Gastrocnemius medialis (tissue), 4 donors: Measurements from ENCODE around the gene CPE. TPM values are rescaled to one million over a fixed set of nuclear protein-coding genes. Genes with fewer than 3 reads are reported as not detected.

ENCODE experiments used
- ATAC-seq, 2 donors: fragments of 150-250 bp; one replicate each; pipeline ENCODE4 v1.9.1; 2016
- DNase-seq, 2 donors: peaks; one replicate each; pipeline ENCODE4 v3.0.0-alpha.2; 2019
- H3K27ac ChIP-seq, 4 donors: fragments of 200-600 bp; sonication (generic); 1 replicate in 1 of 4; 2 replicates in 3 of 4; pipeline ENCODE4 v1.5.1; 2016 to 2018; ENCODE audit warnings: mild to moderate bottlenecking in 2 of 4, moderate library complexity in 1 of 4
- H3K27me3 ChIP-seq, 3 donors: fragments of 200-600 bp; sonication (generic) in 2 of 3; 1 replicate in 1 of 3; 2 replicates in 2 of 3; pipeline versions ENCODE4 v1.5.1 to v1.6.0; 2016 to 2019; ENCODE audit warnings: mild to moderate bottlenecking in 1 of 3, moderate library complexity in 1 of 3
- H3K36me3 ChIP-seq, 2 donors: fragments of 200-600 bp; sonication (generic) in 1 of 2; one replicate each; pipeline ENCODE4 v1.5.1; 2017 to 2018
- H3K4me1 ChIP-seq, 2 donors: fragments of 200-600 bp; sonication (generic) in 1 of 2; one replicate each; pipeline ENCODE4 v1.5.1; 2016 to 2017; ENCODE audit warnings: mild to moderate bottlenecking in 2 of 2
- H3K4me3 ChIP-seq, 4 donors: fragments of 200-600 bp; sonication (generic) in 3 of 4; 1 replicate in 1 of 4; 2 replicates in 3 of 4; pipeline ENCODE4 v1.5.1; 2016 to 2019; ENCODE audit warnings: mild to moderate bottlenecking in 2 of 4
- H3K9me3 ChIP-seq, 3 donors: fragments of 200-600 bp; sonication (generic) in 2 of 3; 1 replicate in 1 of 3; 2 replicates in 2 of 3; pipeline ENCODE4 v1.5.1; 2016 to 2019
- POLR2A ChIP-seq, 2 donors: fragments of 450-650 bp; IDR thresholded peaks; one replicate each; pipeline ENCODE4 v1.6.1; 2017; ENCODE audit warnings: antibody characterized with exemption in 2 of 2, mild to moderate bottlenecking in 2 of 2, moderate library complexity in 2 of 2
- in situ Hi-C, 4 donors: fragments of 200-750 bp; cut with MboI; loops; one replicate each; pipeline versions ENCODE4 v1.15.0 to v1.8.0; 2017; ENCODE audit warnings: low sequenced_read_pairs in 4 of 4
- intact Hi-C: fragments of 100-400 bp; cut with DNase I; formaldehyde crosslinking; loops from one replicate; pipeline ENCODE4 v1.15.1; 2023; ENCODE audit warnings: low total_unique reads
- total RNA-seq, 4 donors: library from RNA; depleted of rRNA; stranded (reverse); fragments of >200 nt; gene quantifications; one replicate each; pipeline versions ENCODE4 v1.1.0 to v1.2.3, GENCODE V29; 2016
- TF ChIP-seq, protein P1 (sequence below), 5 experiments: fragments of 450-650 bp in 3 of 5; fragments of 200-600 bp in 2 of 5; sonication (generic) in 2 of 5; IDR thresholded peaks in 4 of 5; conservative IDR thresholded peaks in 1 of 5; 1 replicate in 4 of 5; 2 replicates in 1 of 5; pipeline ENCODE4 v1.5.1; 2016 to 2019; ENCODE audit warnings: antibody characterized with exemption in 5 of 5, mild to moderate bottlenecking in 3 of 5, moderate library complexity in 3 of 5

The CPE gene
- total RNA-seq: 10 to 100 TPM; 11.8 to 27.6 (median 17.0) TPM

GRCh38 chr4:165378745-165379677 is at the start of gene CPE:
TSS of gene CPE (plus strand) at chr4:165379008. CDS start at chr4:165379222, 214 bp downstream.
- Histone ChIP-seq H3K27ac (peak within 1 kb of the TSS; percentile 52 to 64 (median 57)), H3K9me3 (peaks cover 0 to 5% (median 0%) of the 10 kb centered on the region in 3 donors), H3K27me3 (peaks cover 0 to 12% (median 0%) of the 10 kb centered on the region in 3 donors), H3K36me3 (no peaks in the 10 kb centered on the region), H3K4me1 (peaks cover 0 to 5% of the 10 kb centered on the region in 2 donors), H3K4me3 (peak within 1 kb of the TSS; percentile 39 to 61 (median 56))
- DNase-seq (peak; percentile 32 to 51), ATAC-seq (peak; percentile 71 to 87)
- in situ Hi-C loops: no loop called here
- intact Hi-C loops: no loop called here
- TF ChIP-seq POLR2A (IDR thresholded peaks at IDR 0.05): peak; percentile 27 to 44
- TF ChIP-seq, protein P1, sequence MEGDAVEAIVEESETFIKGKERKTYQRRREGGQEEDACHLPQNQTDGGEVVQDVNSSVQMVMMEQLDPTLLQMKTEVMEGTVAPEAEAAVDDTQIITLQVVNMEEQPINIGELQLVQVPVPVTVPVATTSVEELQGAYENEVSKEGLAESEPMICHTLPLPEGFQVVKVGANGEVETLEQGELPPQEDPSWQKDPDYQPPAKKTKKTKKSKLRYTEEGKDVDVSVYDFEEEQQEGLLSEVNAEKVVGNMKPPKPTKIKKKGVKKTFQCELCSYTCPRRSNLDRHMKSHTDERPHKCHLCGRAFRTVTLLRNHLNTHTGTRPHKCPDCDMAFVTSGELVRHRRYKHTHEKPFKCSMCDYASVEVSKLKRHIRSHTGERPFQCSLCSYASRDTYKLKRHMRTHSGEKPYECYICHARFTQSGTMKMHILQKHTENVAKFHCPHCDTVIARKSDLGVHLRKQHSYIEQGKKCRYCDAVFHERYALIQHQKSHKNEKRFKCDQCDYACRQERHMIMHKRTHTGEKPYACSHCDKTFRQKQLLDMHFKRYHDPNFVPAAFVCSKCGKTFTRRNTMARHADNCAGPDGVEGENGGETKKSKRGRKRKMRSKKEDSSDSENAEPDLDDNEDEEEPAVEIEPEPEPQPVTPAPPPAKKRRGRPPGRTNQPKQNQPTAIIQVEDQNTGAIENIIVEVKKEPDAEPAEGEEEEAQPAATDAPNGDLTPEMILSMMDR (IDR thresholded peaks at IDR 0.05 in 4 of 5, conservative IDR thresholded peaks at IDR 0.05 in 1 of 5): peak; percentile 15 to 48 (median 33)

DNA sequence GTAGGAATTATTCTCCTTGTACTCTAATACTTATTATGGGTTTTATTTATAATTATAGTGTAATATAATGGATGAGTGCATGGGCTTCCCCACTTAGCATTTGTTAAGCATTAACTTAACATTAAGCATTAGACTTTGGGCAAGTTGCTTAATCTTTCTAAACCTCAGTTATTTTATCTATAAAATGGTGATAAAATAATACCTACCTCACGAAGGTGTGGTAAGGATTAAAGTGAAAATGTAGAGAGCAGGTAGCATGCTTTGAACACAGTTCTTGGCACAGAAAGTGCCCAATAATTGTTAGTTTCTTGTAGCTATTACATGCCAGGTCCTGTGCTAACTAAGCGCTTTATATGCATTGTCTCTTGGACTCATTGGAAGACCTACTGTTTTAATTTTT is 48.7 kb upstream of the CPE start:
- TF ChIP-seq POLR2A (IDR thresholded peaks at IDR 0.05): no peak
- TF ChIP-seq, protein P1 (IDR thresholded peaks at IDR 0.05 in 4 of 5, conservative IDR thresholded peaks at IDR 0.05 in 1 of 5): no peak
- Histone ChIP-seq H3K9me3 (no peaks in the 10 kb centered on the region), H3K4me3 (no peak overlapping the region), H3K4me1 (peaks cover 10 to 14% of the 10 kb centered on the region in 2 donors), H3K27ac (no peak overlapping the region), H3K27me3 (no peaks in the 10 kb centered on the region), H3K36me3 (no peaks in the 10 kb centered on the region)
- in situ Hi-C loops (loop anchor here in 2 of 4 donors (10.0 to 25.0 kb wide), 2 partner anchors 118 to 215 kb away; partner anchors contain the start of genes KLHL2 (in 1 of the 2) and TMEM192 (in 1 of the 2)), intact Hi-C loops (no loop called here)
- no peak for ATAC-seq
- no peak for DNase-seq

DNA sequence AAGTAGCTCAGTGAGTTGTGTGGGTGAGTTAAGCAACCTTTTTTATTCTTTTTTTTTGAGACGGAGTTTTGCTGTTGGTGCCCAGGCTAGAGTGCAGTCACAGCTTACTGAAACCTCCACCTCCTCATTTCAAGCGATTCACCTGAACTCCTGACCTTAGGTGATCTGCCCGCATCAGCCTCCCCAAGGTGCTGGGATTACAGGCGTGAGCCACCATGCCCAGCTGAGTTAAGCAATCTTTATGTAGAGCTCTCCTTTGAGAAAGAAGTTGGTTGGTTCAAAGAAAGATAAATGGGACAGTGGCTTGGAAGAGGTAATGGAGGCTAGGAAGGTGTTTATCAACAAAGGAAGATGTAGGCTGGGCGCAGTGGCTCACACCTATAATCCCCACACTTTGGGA is 48.1 kb upstream of the CPE start:
- DNase-seq (no peak), ATAC-seq (no peak)
- no peak overlapping the region for H3K27ac ChIP-seq
- H3K4me3 ChIP-seq: no peak overlapping the region
- intact Hi-C loops (no loop called here), in situ Hi-C loops (loop anchor here in 2 of 4 donors (10.0 to 25.0 kb wide), 2 partner anchors 118 to 216 kb away; partner anchors contain the start of genes KLHL2 (in 1 of the 2) and TMEM192 (in 1 of the 2))
- H3K9me3 ChIP-seq: no peaks in the 10 kb centered on the region
- no peaks in the 10 kb centered on the region for H3K36me3 ChIP-seq
- H3K4me1 ChIP-seq: peaks cover 10 to 14% of the 10 kb centered on the region in 2 donors
- no peaks in the 10 kb centered on the region for H3K27me3 ChIP-seq
- TF ChIP-seq, protein P1 (IDR thresholded peaks at IDR 0.05 in 4 of 5, conservative IDR thresholded peaks at IDR 0.05 in 1 of 5): no peak
- no peak for TF ChIP-seq POLR2A (IDR thresholded peaks at IDR 0.05)

DNA sequence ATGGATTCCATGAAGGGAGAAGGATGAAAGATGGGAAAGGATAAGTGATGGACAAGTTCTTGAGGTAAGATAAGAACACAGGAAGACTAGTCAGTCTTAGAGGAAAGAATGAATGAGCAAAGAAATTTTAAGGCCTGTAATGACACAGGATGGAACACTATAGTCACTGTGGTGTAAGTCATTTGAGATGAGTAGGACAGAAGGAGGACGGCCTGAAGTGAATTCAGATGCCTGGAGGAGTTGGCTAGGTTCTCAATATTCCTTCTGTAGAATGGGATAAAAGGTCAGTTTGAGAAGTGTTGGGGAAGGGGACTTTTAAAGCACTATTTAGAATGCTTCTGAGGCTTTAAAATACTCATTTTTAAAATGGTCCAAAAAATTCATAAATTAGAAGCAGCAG is 47.4 kb upstream of the CPE start:
- in situ Hi-C loops: loop anchor here in 2 of 4 donors (10.0 to 25.0 kb wide), 2 partner anchors 119 to 217 kb away; partner anchors contain the start of genes KLHL2 (in 1 of the 2) and TMEM192 (in 1 of the 2)
- no peaks in the 10 kb centered on the region for H3K27me3 ChIP-seq
- no peak for TF ChIP-seq POLR2A (IDR thresholded peaks at IDR 0.05)
- TF ChIP-seq, protein P1 (IDR thresholded peaks at IDR 0.05 in 4 of 5, conservative IDR thresholded peaks at IDR 0.05 in 1 of 5): no peak
- peaks cover 10 to 14% of the 10 kb centered on the region in 2 donors for H3K4me1 ChIP-seq
- intact Hi-C loops: no loop called here
- no peaks in the 10 kb centered on the region for H3K36me3 ChIP-seq
- no peak overlapping the region for H3K27ac ChIP-seq
- no peak overlapping the region for H3K4me3 ChIP-seq
- no peaks in the 10 kb centered on the region for H3K9me3 ChIP-seq
- ATAC-seq: no peak
- DNase-seq: no peak
